ENCODE measurements around the gene FGF9.

FGF9 gene

DNA sequence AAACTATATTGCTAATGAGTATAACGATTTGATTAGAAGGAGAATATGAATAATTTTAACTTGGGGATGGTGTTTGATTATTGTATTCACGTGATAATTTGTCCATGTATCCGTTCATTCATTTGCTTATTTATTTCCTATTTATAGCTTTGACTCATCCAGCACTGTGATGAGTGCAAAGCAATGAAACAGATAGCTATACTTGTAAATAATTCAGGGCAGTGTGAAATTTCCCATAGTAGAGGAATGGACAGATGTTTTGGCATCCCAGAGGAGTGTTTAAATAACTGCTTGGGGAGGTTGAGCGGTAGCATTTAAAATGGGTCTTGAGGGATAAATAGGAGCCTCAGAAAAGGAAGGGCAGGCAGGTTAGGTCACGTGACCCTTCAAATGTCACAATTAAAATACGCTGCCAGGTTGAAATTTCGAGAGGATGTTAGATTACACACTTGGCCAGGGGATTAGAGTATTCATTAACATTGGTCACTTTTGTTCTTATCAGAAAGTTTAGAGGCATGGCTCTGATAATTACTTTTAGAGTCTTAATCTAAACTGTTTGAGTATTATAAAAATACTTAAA, 14.7 kb downstream of the FGF9 start:
- no peak for DNase-seq (ENCODE audit: low read depth)
- TF ChIP-seq, protein P1, sequence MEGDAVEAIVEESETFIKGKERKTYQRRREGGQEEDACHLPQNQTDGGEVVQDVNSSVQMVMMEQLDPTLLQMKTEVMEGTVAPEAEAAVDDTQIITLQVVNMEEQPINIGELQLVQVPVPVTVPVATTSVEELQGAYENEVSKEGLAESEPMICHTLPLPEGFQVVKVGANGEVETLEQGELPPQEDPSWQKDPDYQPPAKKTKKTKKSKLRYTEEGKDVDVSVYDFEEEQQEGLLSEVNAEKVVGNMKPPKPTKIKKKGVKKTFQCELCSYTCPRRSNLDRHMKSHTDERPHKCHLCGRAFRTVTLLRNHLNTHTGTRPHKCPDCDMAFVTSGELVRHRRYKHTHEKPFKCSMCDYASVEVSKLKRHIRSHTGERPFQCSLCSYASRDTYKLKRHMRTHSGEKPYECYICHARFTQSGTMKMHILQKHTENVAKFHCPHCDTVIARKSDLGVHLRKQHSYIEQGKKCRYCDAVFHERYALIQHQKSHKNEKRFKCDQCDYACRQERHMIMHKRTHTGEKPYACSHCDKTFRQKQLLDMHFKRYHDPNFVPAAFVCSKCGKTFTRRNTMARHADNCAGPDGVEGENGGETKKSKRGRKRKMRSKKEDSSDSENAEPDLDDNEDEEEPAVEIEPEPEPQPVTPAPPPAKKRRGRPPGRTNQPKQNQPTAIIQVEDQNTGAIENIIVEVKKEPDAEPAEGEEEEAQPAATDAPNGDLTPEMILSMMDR (IDR thresholded peaks at IDR 0.05; ENCODE audit: low read length, missing control alignments): no peak

DNA sequence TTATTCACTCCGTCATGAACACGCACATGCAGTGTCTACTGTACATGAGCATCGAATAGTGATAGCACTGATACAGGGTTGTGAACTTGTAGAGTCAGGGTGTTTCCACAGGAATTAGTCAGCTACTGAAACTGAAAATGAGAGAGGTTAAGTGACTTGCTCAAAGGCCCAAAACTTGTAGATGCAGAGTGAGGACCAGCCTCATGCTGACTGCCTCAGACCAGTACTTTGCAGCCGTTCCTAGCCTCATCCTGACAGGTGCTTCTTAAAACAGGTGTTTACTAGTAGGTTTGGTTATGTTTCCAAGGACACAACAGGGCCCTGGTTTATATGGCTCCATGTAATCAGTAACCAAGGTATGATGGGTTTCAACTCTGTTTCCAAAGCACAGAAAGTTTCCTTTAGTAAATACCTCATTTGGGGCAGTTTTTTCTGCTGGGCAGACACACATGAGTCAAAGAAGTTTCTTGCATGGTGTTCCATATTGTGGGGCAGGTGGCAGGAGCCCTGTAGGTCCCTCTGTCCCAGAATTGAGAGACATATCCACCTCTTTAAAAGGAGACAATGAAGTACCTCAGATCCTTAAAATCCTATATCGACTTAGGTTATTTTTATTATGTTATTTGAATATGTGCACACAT, 16.0 kb downstream of the FGF9 start:
- H3K4me3 ChIP-seq (replicated peaks; ENCODE audit: low read depth, low read length): no peak overlapping the region
- DNase-seq (ENCODE audit: low read depth): no peak
- TF ChIP-seq, protein P1 (IDR thresholded peaks at IDR 0.05; ENCODE audit: low read length, missing control alignments): no peak

More for the DNA sequence above, 14.7 kb downstream of the FGF9 start:
- no peak overlapping the region for H3K4me3 ChIP-seq (replicated peaks; ENCODE audit: low read depth, low read length)

DNA sequence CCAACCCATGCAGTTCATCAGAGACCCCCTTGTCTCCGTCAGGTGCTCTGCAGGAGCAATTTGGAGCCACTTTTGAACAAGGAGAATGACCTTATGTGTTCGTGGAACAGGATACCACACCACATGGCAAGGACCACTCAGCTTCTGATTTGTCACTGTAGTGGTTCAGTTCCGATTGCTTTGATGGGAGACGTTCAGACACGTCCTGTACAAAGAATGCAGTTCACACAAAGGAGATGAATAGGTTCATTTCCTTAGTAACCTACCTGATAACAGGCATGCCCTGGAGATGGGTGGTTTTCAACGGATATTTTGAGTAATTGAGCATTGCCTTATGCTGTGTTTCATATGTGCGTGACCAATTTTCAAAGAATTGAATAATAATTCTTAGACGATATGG, 17.2 kb downstream of the FGF9 start:
- DNase-seq (ENCODE audit: low read depth): no peak
- H3K4me3 ChIP-seq (replicated peaks; ENCODE audit: low read depth, low read length): no peak overlapping the region
- TF ChIP-seq, protein P1 (IDR thresholded peaks at IDR 0.05; ENCODE audit: low read length, missing control alignments): no peak

DNA sequence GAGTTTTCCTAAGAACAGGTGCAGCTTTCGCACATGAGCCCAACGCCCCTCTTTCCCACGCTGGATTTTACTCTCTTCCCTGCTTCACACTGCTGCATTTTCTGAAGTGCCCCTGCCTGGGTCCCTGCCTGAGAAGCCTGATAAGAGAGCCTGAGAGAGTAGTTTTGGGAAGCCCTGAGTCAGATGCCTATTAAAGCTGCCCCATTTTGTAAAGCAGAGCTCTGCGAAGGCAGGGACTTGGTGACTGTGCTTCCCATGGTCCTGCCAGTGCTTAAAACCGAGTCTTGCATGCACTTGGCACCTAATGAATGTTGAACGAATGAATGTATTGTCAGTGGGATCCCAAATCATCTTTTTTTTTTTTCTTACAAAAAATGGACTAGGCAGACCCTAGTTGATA, 18.2 kb downstream of the FGF9 start:
- TF ChIP-seq, protein P1 (IDR thresholded peaks at IDR 0.05; ENCODE audit: low read length, missing control alignments): no peak
- no peak for DNase-seq (ENCODE audit: low read depth)
- H3K4me3 ChIP-seq (replicated peaks; ENCODE audit: low read depth, low read length): no peak overlapping the region

DNA sequence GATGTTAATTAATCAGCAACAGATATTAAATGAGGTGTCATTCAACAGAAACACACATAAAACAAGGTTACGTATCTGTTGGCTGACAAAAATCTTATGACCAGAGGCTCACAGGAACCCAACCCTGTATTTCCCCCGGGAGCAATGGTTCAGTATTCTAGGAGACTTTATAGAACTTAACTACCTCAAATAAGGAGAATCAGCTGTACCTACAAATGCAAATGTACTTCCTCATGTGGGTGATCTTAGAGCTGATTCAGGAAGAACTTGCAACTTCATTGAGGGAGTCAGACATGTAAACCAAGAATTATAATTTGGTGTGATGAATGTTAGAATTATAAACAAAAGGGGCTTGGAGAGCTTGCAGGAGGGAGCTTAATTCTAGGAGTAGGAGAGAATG, 20.1 kb downstream of the FGF9 start:
- H3K4me3 ChIP-seq (replicated peaks; ENCODE audit: low read depth, low read length): no peak overlapping the region
- TF ChIP-seq, protein P1 (IDR thresholded peaks at IDR 0.05; ENCODE audit: low read length, missing control alignments): no peak
- DNase-seq (ENCODE audit: low read depth): no peak

DNA sequence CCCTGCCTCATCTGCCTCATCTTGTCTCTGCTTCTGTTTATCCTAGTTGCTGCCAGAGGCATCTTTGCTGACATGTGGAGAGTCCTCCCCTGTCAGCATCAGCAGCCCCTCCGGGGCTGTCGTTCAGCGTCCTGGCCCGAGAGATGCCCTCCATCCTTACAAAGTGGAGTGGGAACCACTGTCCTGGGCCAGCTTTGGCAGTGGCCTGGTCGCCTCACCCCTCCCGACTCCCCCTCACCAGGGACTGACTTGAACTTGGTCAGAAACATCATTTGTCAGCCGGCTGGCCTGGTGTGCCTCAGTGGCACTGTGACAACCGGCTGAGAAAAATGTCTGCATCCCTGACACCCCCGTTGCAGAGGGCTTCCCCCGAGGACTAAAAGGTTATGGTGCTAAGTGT, 20.6 kb downstream of the FGF9 start:
- TF ChIP-seq, protein P1 (IDR thresholded peaks at IDR 0.05; ENCODE audit: low read length, missing control alignments): no peak
- DNase-seq (ENCODE audit: low read depth): no peak

DNA sequence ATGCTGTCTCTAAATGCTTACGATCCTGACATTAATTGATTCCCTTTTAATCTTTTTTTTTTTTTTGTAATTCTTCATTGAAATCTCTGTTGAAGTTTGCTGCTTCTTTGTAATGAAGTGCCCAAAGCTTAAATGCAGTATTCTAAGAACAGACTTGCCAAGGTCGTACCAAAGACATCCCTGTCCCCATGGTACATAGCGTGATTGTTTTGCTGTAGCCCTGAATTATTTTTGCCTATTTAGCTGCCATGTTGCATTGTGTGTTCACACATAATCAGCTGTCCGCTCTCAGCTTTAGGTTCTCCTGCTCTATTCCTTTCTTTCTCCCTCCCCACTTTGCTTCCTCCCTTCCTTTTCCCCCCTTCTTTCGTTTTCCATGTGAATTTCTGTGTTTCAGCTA, 21.1 kb downstream of the FGF9 start:
- no peak for DNase-seq (ENCODE audit: low read depth)
- H3K4me3 ChIP-seq (replicated peaks; ENCODE audit: low read depth, low read length): no peak overlapping the region
- TF ChIP-seq, protein P1 (IDR thresholded peaks at IDR 0.05; ENCODE audit: low read length, missing control alignments): no peak

More for the DNA sequence above, 20.6 kb downstream of the FGF9 start:
- no peak overlapping the region for H3K4me3 ChIP-seq (replicated peaks; ENCODE audit: low read depth, low read length)

Measured in fibroblast of pulmonary artery (primary cell).